T-helper 2 cell (primary cell): ENCODE data around the gene CXCL14.

Experiments used
- DNase-seq, 5 experiments: peaks; one replicate each; pipeline versions ENCODE4 v3.0.0 to v3.0.0-alpha.2; 2012 to 2022

Gene CXCL14

GRCh38 chr5:135566422-135567400 is 12.1 kb downstream of the CXCL14 start:
- no peak for DNase-seq

- DNase-seq: peak in 4 of 5 experiments; percentile 33 to 66 (median 45)
Observed at GRCh38 chr5:135565725-135566421, 12.9 kb downstream of the CXCL14 start.

GRCh38 chr5:135565266-135565665 is 13.5 kb downstream of the CXCL14 start:
- no peak for DNase-seq

GRCh38 chr5:135564331-135564730 is 14.5 kb downstream of the CXCL14 start:
- no peak for DNase-seq

- DNase-seq: no peak
Observed at GRCh38 chr5:135561266-135561665, 17.5 kb downstream of the CXCL14 start.

- peak in 3 of 5 experiments; percentile 19 to 70 (median 53) for DNase-seq
Observed at GRCh38 chr5:135560858-135561257, 17.9 kb downstream of the CXCL14 start.

- DNase-seq: no peak
Observed at GRCh38 chr5:135559354-135559753, 19.4 kb downstream of the CXCL14 start.

- no peak for DNase-seq
Observed at GRCh38 chr5:135557076-135557838, 21.5 kb downstream of the CXCL14 start.

- DNase-seq: no peak
Observed at GRCh38 chr5:135556620-135557019, 22.2 kb downstream of the CXCL14 start.

- DNase-seq: no peak
Observed at GRCh38 chr5:135555530-135555929, 23.3 kb downstream of the CXCL14 start.

- DNase-seq: no peak
Observed at GRCh38 chr5:135553688-135554462, 24.9 kb downstream of the CXCL14 start.

- peak in 3 of 5 experiments; percentile 13 to 59 (median 21) for DNase-seq
Observed at GRCh38 chr5:135551593-135552447, 27.0 kb downstream of the CXCL14 start.

- no peak for DNase-seq
Observed at GRCh38 chr5:135549413-135549812, 29.4 kb downstream of the CXCL14 start.

- DNase-seq: no peak
Observed at GRCh38 chr5:135547590-135548254, 31.1 kb downstream of the CXCL14 start.

GRCh38 chr5:135546912-135547311 is 31.9 kb downstream of the CXCL14 start:
- DNase-seq: no peak

GRCh38 chr5:135546101-135546500 is 32.7 kb downstream of the CXCL14 start:
- no peak for DNase-seq

GRCh38 chr5:135545099-135545498 is 33.7 kb downstream of the CXCL14 start:
- DNase-seq: no peak

GRCh38 chr5:135543485-135544304 is 35.1 kb downstream of the CXCL14 start:
- DNase-seq: peak in 1 of 5 experiments; percentile 5

- no peak for DNase-seq
Observed at GRCh38 chr5:135543001-135543484, 35.7 kb downstream of the CXCL14 start.
